GM12864 (cell line): ENCODE data around the gene ADGRG1.

Source experiments
- DNase-seq: peaks from one replicate; pipeline ENCODE4 v3.0.0-alpha.2; 2011; ENCODE audit warnings: low read depth
- H3K4me3 ChIP-seq: 2 replicates; pipeline ENCODE4 v1.5.1; 2011; ENCODE audit warnings: mild to moderate bottlenecking, low read depth, low read length, control low read depth
- CTCF ChIP-seq: IDR thresholded peaks from 2 replicates; pipeline ENCODE4 v1.5.1; 2011; ENCODE audit warnings: low read depth, mild to moderate bottlenecking, moderate library complexity, low read length, control low read depth, inconsistent platforms; ENCODE audit errors: missing control alignments

Gene ADGRG1

GRCh38 chr16:57598437-57598836, 30.0 kb upstream of the ADGRG1 start:
- DNase-seq = no peak
- TF ChIP-seq CTCF = no peak

GRCh38 chr16:57600048-57600835, 28.2 kb upstream of the ADGRG1 start:
- H3K4me3 ChIP-seq = no peak overlapping the region
- no peak for DNase-seq
- TF ChIP-seq CTCF = peak; percentile 93

More at GRCh38 chr16:57598437-57598836, 30.0 kb upstream of the ADGRG1 start:
- no peak overlapping the region for H3K4me3 ChIP-seq

- H3K4me3 ChIP-seq = no peak overlapping the region
- DNase-seq = no peak
- no peak for TF ChIP-seq CTCF
These were observed 27.4 kb upstream of the ADGRG1 start for GRCh38 chr16:57600952-57601580.

GRCh38 chr16:57601801-57602478, 26.5 kb upstream of the ADGRG1 start:
- DNase-seq = peak; percentile 86
- no peak for TF ChIP-seq CTCF
- H3K4me3 ChIP-seq = no peak overlapping the region

GRCh38 chr16:57603115-57604024, 25.1 kb upstream of the ADGRG1 start:
- no peak for TF ChIP-seq CTCF
- no peak overlapping the region for H3K4me3 ChIP-seq
- no peak for DNase-seq

GRCh38 chr16:57604177-57604576, 24.3 kb upstream of the ADGRG1 start:
- no peak for TF ChIP-seq CTCF
- H3K4me3 ChIP-seq = no peak overlapping the region
- DNase-seq = no peak
